GM10266 (cell line): Measurements from ENCODE around the gene RTEL1.

Experiments used
- DNase-seq: peaks from one replicate; pipeline ENCODE4 v3.0.0; 2012; ENCODE audit errors: extremely low spot score
- CTCF ChIP-seq: IDR thresholded peaks from 2 replicates; pipeline ENCODE4 v1.5.1; 2012; ENCODE audit warnings: mild to moderate bottlenecking, low read depth; ENCODE audit not compliant: control insufficient read depth, insufficient read depth; ENCODE audit errors: missing control alignments

The RTEL1 gene

GRCh38 chr20:63733579-63734081 is 75.5 kb downstream of the RTEL1 start:
- TF ChIP-seq CTCF, result no peak
- no peak for DNase-seq

- no peak for DNase-seq
- TF ChIP-seq CTCF, result no peak
Measured at GRCh38 chr20:63734111-63734945, 76.2 kb downstream of the RTEL1 start.

GRCh38 chr20:63734946-63735858 is 77.1 kb downstream of the RTEL1 start:
- no peak for TF ChIP-seq CTCF
- DNase-seq, result no peak

GRCh38 chr20:63735859-63736718 is 78.0 kb downstream of the RTEL1 start, which contains the start of gene LIME1:
TSS of gene LIME1 (plus strand) at chr20:63736664. CDS start at chr20:63737550, 886 bp downstream.
- DNase-seq, result peak; percentile 69
- TF ChIP-seq CTCF, result no peak

GRCh38 chr20:63736893-63737694 is 79.0 kb downstream of the RTEL1 start:
- TF ChIP-seq CTCF, result no peak
- peak; percentile 59 for DNase-seq

GRCh38 chr20:63737695-63737944 is 79.5 kb downstream of the RTEL1 start:
- TF ChIP-seq CTCF, result no peak
- no peak for DNase-seq
